Epithelial cell of alveolus of lung (primary cell): Measurements from ENCODE around the gene CCDC74A. TPM values are rescaled to one million over a fixed set of nuclear protein-coding genes. Genes with fewer than 3 reads are reported as not detected.

Experiments used
- total RNA-seq: library from RNA; depleted of rRNA; stranded (reverse); fragments of >200 nt; gene quantifications from 2 replicates; pipeline ENCODE4 v1.2.1, GENCODE V29; 2015

The CCDC74A gene
- total RNA-seq: 17.2 and 18.1 TPM in 2 replicates

GRCh38 chr2:131527131-131528001, at the start of gene CCDC74A:
Gene CCDC74A (plus strand): TSS chr2:131527888. CDS start chr2:131527971, 83 bp downstream.

DNA sequence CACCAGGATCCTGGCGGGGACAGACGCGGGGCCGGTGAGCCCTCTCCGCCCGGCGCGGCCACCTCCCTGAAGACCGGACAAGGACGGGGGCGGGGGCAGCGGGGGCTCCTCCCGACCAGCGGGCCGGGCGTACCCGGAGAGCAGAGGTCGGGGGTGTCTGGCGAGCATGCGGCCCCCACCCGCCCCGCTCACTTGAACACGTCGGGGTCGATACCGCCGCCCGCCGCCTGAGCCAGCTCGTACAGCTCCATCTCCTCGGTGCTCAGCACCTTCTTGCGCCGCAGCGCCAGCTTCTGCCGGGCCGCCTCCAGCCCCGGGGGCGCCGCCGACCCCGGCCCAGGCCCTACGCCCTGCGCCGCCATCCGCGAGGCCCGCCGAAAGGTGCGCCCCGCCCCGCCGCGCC, 35.7 kb upstream of the CCDC74A start, which contains the start of gene MZT2A:
Gene MZT2A (minus strand): TSS at position 383 of the 403 bp plus-strand sequence. CDS start 21 bp downstream, at position 362.

Other genes starting within 250 kb of the CCDC74A start
- under 0.01 TPM in 1 of 2 replicates, not detected in the other for gene RAB6D, start 163.7 kb upstream of the CCDC74A start, total RNA-seq
- gene TUBA3D, start 51.8 kb upstream of the CCDC74A start, total RNA-seq: not detected in 2 replicates
- gene MZT2A, start 35.5 kb upstream of the CCDC74A start, total RNA-seq: 202 and 219 TPM in 2 replicates